GM12872 (cell line): ENCODE results near the gene USP10.

Experiments
- TF ChIP-seq, protein P1 (sequence below): IDR thresholded peaks from 3 replicates; pipeline ENCODE4 v1.5.1; 2011; ENCODE audit warnings: low read depth, mild to moderate bottlenecking, low read length, moderate library complexity; ENCODE audit not compliant: insufficient read depth

Gene USP10

DNA sequence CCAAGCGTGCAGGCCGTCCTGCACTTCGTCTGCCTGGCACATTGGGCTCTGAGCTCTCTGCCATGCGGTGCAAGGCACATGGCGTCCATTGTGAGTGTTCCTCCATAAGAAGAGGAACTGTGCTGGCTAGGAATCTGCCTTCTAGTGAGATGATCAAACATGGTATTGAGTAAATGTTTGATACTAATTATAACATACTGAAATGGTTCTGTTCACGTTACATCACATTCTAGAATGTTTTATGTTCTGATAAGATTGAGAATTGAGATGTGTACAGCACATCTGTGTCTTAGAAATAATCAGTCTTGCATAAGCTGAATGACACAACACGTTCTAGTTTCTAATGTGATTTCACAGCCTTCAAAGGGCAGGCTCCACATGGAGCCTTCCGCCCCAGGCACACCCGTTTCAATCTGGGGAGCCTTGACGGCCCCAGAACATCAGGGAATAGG is 42.9 kb downstream of the USP10 start:
- TF ChIP-seq, protein P1, sequence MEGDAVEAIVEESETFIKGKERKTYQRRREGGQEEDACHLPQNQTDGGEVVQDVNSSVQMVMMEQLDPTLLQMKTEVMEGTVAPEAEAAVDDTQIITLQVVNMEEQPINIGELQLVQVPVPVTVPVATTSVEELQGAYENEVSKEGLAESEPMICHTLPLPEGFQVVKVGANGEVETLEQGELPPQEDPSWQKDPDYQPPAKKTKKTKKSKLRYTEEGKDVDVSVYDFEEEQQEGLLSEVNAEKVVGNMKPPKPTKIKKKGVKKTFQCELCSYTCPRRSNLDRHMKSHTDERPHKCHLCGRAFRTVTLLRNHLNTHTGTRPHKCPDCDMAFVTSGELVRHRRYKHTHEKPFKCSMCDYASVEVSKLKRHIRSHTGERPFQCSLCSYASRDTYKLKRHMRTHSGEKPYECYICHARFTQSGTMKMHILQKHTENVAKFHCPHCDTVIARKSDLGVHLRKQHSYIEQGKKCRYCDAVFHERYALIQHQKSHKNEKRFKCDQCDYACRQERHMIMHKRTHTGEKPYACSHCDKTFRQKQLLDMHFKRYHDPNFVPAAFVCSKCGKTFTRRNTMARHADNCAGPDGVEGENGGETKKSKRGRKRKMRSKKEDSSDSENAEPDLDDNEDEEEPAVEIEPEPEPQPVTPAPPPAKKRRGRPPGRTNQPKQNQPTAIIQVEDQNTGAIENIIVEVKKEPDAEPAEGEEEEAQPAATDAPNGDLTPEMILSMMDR = no peak

DNA sequence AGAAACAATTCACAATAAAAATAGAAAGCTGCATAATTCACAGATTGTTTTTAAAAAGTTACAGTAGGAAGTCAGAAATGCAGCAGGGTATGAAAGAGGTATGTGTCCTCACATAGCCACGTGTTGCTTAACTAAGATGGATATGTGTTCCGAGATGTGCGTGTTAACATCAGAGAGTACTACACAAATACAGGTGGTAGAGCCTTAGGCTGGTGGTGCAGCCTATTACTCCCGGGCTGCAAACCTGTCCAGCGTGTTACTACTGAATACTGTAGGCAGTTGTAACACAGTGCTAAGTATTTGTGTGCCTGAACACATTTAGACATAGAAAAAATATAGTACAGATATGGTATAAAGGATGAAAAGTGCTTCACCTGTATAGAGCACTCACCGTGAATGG is 46.4 kb downstream of the USP10 start:
- TF ChIP-seq, protein P1 = no peak

DNA sequence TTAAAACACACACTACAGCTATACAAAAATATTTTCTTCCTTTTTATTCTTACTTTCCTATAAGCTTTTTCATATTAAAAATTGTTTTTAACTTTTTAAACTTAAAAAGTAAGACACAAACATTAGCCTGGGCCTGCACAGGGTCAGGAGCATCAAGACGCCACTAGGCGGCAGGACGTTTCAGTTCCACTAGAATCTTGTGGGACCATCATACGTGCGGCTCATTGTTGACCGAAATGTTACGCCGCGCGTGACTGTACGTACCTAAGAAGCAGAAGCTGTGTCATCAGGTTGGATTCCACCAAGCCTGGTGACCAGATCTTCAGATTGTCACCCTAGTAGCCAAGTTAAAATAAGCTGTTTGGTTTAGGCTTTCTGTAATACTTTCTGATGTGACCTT is 47.1 kb downstream of the USP10 start:
- TF ChIP-seq, protein P1 = 0 out of 3 replicates have a peak, but pooled peaks have one; percentile 13

GRCh38 chr16:84749072-84749471 is 49.3 kb downstream of the USP10 start:
- TF ChIP-seq, protein P1 = no peak

DNA sequence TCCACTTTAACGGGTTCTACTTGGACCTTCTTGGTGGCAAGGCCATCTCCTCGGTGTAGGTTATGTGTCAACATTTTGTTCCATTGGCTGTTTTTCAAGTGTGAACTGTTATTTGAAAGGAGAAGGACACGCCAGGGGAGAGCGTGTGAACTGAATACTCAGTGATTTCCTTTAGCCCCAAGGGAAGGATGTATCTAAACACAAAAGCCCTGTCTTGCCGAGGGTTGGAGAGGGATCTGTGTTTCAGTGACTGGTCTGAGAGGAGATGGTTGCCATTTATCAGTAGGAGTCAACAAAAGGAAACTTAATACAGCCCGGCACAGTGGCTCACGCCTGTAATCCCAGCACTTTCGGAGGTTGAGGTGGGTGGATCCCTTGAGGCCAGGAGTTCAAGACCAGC is 50.0 kb downstream of the USP10 start:
- TF ChIP-seq, protein P1 = no peak

DNA sequence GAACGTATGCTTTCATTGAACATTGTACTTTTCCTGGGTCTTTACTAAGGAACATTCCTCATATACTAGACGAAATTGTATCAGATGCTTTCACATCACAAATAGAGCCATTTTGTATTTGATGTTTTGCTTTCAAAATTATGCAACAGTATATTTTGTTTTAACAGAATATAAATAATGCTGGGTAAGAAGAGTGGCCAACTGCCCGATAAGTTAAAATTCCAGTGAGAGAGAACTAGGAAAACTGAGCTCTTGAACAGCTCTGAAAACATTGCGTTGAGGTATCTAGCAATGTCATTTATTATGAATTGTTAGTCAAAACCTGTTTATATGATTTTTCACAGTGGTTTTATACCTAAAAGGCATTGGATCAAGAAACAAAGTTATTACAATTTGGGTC is 50.8 kb downstream of the USP10 start:
- TF ChIP-seq, protein P1 = no peak

GRCh38 chr16:84751241-84751640 is 51.4 kb downstream of the USP10 start:
- TF ChIP-seq, protein P1 = no peak

GRCh38 chr16:84751947-84752346 is 52.1 kb downstream of the USP10 start:
- TF ChIP-seq, protein P1 = no peak
